Adrenal gland (tissue), 5 donors: ENCODE measurements around the gene KRT78.

ENCODE experiments used
- POLR2A ChIP-seq, 2 donors: fragments of 450-650 bp; IDR thresholded peaks; one replicate each; pipeline ENCODE4 v1.6.1; 2017; ENCODE audit warnings: antibody characterized with exemption in 2 of 2, mild to moderate bottlenecking in 2 of 2, moderate library complexity in 1 of 2
- TF ChIP-seq, protein P1 (sequence below), 6 experiments: fragments of 450-650 bp in 4 of 6; fragments of 200-600 bp in 2 of 6; sonication (generic) in 1 of 6; IDR thresholded peaks; 1 replicate in 5 of 6; 2 replicates in 1 of 6; pipeline versions ENCODE4 v1.5.1 to v1.8.0; 2016 to 2021; ENCODE audit warnings: antibody characterized with exemption in 6 of 6, mild to moderate bottlenecking in 2 of 6, moderate library complexity in 1 of 6
- donor health status: DM: no; HTN: no; CAD: no.

GRCh38 chr12:52805739-52806138, 43.1 kb downstream of the KRT78 start:
- TF ChIP-seq, protein P1, sequence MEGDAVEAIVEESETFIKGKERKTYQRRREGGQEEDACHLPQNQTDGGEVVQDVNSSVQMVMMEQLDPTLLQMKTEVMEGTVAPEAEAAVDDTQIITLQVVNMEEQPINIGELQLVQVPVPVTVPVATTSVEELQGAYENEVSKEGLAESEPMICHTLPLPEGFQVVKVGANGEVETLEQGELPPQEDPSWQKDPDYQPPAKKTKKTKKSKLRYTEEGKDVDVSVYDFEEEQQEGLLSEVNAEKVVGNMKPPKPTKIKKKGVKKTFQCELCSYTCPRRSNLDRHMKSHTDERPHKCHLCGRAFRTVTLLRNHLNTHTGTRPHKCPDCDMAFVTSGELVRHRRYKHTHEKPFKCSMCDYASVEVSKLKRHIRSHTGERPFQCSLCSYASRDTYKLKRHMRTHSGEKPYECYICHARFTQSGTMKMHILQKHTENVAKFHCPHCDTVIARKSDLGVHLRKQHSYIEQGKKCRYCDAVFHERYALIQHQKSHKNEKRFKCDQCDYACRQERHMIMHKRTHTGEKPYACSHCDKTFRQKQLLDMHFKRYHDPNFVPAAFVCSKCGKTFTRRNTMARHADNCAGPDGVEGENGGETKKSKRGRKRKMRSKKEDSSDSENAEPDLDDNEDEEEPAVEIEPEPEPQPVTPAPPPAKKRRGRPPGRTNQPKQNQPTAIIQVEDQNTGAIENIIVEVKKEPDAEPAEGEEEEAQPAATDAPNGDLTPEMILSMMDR (IDR thresholded peaks at IDR 0.05), result no peak
- TF ChIP-seq POLR2A (IDR thresholded peaks at IDR 0.05), result no peak
